ENCODE results near the gene NPY5R.

NPY5R gene

GRCh38 chr4:163343604-163344146 lies at the start of gene NPY5R:
Gene NPY5R (plus strand): TSS chr4:163343892. CDS start chr4:163350274, 6,382 bp downstream.
- no peak for DNase-seq

DNA sequence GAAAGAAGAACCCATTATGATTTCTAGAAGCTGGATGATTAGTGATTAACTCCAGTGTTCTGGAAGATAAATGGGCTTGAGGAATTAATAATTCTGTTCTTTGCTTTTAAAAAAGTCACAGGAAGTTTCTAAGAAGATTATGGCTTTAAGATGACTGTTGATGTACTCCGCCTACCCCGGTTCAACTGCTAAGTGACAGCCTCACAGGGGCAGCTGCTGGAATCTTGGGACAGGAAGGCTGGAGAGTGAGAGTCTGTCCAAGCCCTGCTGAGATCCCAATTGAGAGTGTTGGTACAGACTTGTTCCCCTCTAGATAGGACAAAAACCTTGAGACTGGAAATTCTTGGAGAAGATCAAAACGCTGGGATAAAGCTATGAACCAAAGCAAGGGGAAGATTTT lies 48.6 kb upstream of the NPY5R start:
- no peak for DNase-seq

DNA sequence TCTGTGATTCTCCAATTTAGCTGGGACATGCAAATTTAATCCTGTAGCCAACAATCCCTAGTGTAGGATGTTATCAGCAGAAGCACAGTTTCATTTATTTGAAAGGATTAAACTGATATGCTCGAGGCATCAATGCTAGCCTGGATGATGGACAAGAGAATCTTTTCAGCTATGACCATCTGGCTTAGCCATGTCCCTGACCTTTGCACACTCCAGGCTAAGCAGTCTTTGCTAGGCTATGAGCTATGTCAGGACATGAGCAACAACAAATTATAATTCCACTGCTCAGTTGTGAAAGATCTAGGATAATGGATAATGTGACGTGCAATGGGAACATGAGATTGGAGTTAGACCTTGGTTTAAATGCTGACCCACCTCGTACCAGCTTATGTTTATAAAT lies 43.2 kb upstream of the NPY5R start:
- DNase-seq, result no peak

- DNase-seq, result no peak
Observed at GRCh38 chr4:163303069-163303468, 40.6 kb upstream of the NPY5R start.

DNA sequence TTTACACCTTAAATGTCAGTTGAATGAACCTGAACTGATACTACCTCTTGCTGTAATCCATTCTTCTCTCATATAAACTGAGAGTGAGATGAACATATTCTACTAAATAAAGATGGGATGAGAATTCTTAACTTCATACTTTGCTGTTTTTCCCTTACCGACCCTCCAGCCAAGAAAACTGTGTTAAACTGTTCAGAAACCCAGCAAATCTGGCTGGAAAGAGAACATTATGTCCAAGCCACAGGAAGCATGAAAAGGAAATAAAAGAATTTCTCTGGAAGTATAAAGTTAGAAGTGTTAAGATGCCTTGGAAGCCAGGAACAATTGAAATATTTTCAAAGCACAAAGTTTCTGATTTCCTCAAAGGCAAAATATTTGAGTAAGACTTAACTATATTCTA lies 34.2 kb upstream of the NPY5R start:
- DNase-seq, result no peak

DNA sequence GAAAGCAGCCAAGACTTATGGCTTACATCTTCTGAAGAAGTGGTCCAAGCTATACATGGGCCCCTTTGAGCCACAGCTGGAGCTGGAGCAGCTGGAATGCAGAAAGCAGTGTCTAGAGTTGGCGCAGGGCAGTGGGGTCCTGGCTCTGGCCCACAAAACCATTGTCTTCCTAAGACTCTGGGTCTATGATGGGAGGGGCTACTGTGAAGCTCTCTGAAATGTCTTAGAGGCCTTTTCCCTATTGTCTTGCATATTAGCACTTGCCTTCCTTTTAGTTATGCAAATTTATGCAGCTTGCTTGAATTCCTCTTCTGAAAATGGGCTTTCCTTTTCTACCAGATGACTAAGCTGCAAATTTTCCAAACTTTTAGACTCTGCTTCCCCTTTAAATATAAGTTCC lies 26.6 kb upstream of the NPY5R start:
- DNase-seq, result no peak

GRCh38 chr4:163330916-163331628 lies 12.6 kb upstream of the NPY5R start:
- no peak for DNase-seq

DNA sequence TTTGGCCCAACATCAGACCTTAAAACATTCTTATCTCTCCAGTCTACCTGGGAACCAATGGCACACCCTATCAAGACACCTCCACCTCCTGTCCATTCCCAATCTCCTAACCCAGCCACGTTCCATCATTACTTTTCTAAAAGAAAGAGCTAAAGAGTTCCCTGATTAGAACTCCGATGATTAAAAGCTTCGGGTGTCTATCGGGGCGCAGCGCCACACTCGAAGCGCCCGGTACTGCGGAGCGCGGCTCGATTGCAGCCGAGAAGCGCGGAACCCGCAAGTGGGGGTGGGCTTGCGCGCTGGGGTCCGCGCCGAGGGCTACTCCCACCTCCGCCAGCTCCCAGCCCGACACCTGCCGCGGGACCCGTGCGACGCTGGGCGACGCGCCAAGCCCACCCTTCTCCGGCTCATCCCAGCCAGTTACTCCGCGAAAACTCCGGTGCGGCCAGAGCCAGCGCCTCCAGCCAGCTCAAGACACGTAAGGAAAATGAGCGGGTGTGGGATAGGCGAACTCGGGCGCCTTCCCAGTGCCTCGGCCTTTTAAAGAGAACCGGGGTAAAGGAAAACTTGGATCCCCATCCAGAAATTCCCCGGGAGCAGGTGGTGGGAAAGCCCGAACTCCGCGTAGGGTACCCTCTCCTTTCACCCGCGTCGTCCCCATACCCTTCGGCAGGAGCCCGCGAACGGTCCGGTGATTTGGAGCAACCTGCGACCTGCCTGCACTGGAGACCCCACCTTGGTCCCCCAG lies 11.9 kb upstream of the NPY5R start:
- DNase-seq, result no peak

GRCh38 chr4:163332526-163333406 lies 10.9 kb upstream of the NPY5R start, which contains the start of gene NPY1R:
Gene NPY1R (minus strand): TSS chr4:163332596. CDS start chr4:163326554, 6,042 bp downstream.
- peak; percentile 38 for DNase-seq

DNA sequence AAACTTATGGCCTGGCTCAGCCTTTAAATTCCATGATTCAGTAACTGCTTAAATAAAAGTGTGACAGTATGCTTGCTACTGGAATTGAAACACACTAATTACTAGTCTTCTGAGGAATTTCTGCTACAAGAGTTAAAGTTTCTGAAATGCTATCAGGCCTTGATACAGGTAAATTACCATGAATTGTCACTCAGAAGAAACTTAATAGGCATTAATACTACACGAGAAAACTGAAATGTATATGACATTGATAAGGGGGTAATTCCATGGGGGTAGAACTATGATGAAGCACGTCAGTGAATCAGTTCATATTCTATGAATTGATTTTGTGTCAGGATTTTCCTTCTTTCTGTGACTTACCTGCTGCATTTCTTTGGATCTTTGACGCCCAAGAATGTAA lies 8.3 kb upstream of the NPY5R start:
- DNase-seq, result no peak

DNA sequence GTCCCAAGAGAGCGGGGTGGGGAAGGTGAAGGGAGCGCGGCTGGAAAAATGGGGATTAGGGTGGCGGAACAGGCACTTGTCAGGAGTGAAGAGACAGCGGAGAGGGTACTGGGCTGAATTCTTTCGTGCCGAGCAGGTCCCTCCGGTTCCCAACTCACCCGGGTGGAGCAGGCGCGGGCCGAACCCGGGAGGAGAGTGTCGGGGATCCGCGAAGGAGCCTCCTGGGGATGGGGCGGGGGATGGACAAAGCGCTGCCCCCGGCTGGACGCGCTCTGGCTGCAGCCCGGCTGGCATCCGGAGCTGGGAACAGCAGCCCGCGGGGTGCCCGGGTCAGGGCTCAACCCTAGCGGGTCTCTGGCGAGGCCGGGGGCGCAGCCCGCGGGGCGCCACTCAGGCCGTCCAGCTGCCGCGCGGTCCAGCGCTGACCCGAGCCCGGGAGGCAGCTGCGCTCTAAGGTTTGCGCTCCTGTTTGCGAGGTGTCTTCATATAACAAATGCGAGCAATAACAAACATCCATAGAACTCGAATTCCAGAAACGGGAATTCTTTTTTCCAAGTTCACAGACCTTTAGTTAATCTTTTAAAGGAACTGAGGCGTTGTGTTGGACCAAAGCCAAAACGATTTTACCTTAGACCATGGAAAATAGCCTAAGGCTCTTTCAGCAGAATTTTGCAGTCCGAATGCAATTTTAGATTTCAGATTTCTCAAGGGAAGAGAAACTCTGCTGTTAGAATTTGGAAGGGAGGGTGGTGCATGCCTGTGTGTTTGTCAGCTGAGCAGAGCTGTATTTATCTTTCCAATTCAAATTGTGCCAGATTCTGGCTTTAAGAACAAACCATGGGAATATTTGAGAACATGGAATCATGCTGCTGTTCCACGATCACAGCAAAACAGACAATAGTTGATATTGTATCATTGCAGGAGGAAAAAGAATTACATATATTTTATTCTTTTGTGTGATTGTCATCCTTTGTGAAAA lies 744 bp downstream of the NPY5R start:
- DNase-seq, result no peak

- no peak for DNase-seq
Observed at GRCh38 chr4:163350672-163351071, 7.0 kb downstream of the NPY5R start.

DNA sequence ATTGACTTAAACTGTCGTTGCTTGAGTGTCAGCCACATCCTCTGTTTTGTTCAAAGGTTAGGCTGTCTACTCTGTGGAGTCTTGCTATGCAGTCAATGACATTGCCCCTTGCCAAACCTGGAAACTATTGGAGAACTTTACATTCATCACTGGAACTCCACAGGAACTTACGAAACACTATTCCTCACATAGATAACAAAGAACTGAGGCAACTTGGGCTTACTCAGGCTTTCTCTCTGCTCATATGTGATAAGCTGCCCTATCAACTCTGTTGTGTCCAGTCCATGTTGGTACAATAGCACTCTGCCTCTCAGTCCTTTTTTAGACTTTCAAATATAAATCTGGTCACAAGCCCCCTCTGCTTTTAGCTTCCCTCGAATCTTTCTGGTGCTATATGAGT lies 9.4 kb downstream of the NPY5R start:
- no peak for DNase-seq

- DNase-seq, result no peak
Observed at GRCh38 chr4:163356104-163356503, 12.4 kb downstream of the NPY5R start.

- DNase-seq, result no peak
Observed at GRCh38 chr4:163367651-163368050, 24.0 kb downstream of the NPY5R start.

DNA sequence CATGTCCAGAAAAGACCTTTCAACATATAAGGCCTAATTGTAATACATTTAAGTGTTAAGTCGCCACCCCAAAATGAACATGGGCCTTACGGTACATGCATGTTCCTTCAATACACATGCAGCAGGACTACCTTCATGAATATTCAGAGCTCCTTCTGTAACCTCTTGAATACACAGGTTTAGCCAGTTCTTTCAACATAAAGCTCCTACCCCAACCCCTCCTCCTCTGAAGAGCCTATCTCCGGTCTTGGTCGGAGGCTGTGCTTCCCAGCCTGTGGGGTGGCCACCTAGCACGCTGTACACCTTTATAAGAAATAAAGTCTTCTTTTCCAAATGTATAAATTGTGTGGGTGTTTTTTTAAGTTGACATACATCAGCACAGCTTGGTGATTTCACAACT lies 28.3 kb downstream of the NPY5R start:
- DNase-seq, result no peak

GRCh38 chr4:163378661-163379060 lies 35.0 kb downstream of the NPY5R start:
- DNase-seq, result no peak

DNA sequence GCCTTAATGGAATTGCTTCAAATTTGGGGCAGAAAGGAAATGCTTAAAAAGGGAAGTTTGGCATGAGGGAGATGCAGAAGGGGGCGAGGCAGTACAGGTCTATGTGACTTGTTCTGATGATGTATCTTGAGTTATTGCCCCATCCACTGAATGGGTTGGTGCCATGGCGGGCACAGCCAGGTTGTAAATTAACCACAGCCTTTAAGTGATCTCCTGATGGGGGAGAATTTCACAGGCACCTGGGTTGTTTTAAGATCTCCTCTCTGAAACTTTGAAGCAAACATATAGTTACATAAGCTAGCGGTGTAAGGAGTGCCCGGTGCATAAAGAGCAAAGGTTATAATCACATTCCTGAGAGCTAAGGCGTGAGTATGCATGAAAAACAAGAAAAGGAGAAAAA lies 37.0 kb downstream of the NPY5R start:
- DNase-seq, result no peak

GRCh38 chr4:163382178-163382869 lies 38.6 kb downstream of the NPY5R start:
- DNase-seq, result no peak

DNA sequence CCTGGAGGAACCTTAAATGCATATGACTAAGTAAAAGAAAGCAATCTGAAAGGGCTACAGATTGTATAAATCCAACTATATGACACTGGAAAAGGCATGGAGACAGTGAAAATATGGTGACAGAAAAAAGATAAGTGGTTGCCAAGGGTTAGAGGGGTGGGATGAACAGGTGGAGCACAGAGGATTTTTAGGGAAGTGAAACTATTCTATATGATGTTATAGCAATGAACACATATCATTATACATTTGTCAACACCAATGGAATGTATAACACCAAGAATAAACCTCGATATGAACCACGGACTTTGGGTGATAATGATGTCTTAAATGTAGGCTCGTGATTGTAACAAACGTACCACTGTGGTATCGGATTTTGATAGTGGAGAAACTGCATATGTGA lies 40.7 kb downstream of the NPY5R start:
- no peak for DNase-seq

DNA sequence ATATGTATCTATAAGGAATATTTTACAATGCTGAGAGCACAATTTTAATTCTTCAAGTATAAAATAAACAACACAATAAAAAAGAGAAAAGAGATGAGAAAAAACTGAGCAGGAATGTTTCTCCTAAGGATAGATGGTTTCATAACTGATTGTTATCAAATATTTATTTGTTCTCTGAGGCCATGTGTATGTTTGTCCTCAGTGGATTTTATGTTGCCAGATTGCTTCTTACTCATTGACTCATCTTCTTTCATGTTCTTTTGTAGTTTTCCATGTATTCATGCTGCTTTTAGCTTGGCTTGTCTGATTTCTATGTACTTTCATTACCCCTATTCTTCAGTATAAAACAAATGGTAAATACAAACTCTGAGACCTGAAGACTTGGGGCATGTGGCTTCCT lies 41.2 kb downstream of the NPY5R start:
- no peak for DNase-seq

All from NCI-H748 treated with DMSO at 0.1 percent for 48 hours (cell line).